Upper lobe of left lung (tissue), 4 donors: Measurements from ENCODE around the gene MYLK3.

ENCODE experiments used
- EP300 ChIP-seq, 4 donors: sonication (generic); formaldehyde crosslinking; IDR thresholded peaks; one replicate each; pipeline ENCODE4 v1.5.1; 2017; ENCODE audit warnings: antibody characterized with exemption in 4 of 4, control low read depth in 2 of 4
- POLR2A ChIP-seq, 4 donors: fragments of 450-650 bp; IDR thresholded peaks; one replicate each; pipeline ENCODE4 v1.5.1; 2016 to 2017; ENCODE audit warnings: antibody characterized with exemption in 4 of 4, mild to moderate bottlenecking in 2 of 4
- TF ChIP-seq, protein P1 (sequence below), 6 experiments: fragments of 450-650 bp in 4 of 6; fragments of 200-600 bp in 2 of 6; sonication (generic) in 2 of 6; IDR thresholded peaks; one replicate each; pipeline ENCODE4 v1.5.1; 2016 to 2019; ENCODE audit warnings: antibody characterized with exemption in 6 of 6

DNA sequence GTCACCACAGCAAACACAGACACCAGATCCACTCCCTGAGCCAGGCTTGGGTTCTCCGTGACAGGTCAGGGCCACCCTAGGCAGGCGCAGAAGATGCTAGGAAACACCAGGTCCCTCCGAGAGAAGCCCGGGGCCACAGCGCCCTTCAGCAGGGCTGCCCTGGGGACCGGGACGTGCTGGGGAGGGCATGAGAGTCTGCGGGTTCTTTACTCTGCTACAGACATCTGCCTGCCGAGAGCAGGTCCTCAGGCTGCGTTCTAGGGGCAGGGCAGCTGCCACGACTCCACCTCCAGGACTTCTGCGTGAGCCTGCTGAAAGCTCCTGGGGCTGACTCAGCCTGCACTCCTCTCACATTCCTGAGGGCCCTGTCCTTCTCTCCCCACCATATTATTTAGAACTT lies 11.4 kb downstream of the MYLK3 start:
- TF ChIP-seq, protein P1, sequence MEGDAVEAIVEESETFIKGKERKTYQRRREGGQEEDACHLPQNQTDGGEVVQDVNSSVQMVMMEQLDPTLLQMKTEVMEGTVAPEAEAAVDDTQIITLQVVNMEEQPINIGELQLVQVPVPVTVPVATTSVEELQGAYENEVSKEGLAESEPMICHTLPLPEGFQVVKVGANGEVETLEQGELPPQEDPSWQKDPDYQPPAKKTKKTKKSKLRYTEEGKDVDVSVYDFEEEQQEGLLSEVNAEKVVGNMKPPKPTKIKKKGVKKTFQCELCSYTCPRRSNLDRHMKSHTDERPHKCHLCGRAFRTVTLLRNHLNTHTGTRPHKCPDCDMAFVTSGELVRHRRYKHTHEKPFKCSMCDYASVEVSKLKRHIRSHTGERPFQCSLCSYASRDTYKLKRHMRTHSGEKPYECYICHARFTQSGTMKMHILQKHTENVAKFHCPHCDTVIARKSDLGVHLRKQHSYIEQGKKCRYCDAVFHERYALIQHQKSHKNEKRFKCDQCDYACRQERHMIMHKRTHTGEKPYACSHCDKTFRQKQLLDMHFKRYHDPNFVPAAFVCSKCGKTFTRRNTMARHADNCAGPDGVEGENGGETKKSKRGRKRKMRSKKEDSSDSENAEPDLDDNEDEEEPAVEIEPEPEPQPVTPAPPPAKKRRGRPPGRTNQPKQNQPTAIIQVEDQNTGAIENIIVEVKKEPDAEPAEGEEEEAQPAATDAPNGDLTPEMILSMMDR (IDR thresholded peaks at IDR 0.05) = no peak
- TF ChIP-seq EP300 (IDR thresholded peaks at IDR 0.05) (no peak), POLR2A (IDR thresholded peaks at IDR 0.05) (no peak)
